Fibroblast of skin of left quadriceps (primary cell): ENCODE results near the gene SCAMP2.
"Not testable (repeated sequence)": the region's sequence is repeated elsewhere in the genome, so short reads cannot be mapped to it uniquely, and the experiment has no call there.

Experiments used
- DNase-seq, 2 experiments: peaks; one replicate each; pipeline ENCODE4 v3.0.0-alpha.2; 2013; ENCODE audit warnings: low read depth in 2 of 2

SCAMP2 gene

GRCh38 chr15:74873036-74873755 is at the start of gene SCAMP2:
TSS of gene SCAMP2 (minus strand) at chr15:74873365. CDS start at chr15:74873255, 110 bp downstream.
- DNase-seq, result peak; percentile 86 to 89

DNA sequence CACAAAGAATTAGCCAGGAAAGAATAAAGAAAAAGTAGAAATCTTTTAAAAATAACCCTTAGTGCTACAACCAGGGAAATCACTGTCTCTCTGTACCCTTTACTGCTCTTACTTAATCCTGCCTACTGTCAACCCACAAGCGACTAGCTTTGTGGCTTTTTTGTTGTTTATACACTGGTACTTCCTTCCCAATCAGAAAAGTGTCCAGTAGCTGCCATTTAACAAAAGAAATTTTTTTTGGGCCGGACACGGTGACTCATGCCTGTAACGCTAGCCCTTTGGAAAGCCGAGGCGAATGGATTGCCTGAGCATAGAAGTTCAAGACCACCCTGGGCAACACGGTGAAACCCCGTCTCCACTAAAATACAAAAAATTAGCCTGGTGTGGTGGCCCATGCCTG is 47.3 kb upstream of the SCAMP2 start:
- no peak for DNase-seq

GRCh38 chr15:74917676-74918075 is 44.5 kb upstream of the SCAMP2 start:
- no peak for DNase-seq

DNA sequence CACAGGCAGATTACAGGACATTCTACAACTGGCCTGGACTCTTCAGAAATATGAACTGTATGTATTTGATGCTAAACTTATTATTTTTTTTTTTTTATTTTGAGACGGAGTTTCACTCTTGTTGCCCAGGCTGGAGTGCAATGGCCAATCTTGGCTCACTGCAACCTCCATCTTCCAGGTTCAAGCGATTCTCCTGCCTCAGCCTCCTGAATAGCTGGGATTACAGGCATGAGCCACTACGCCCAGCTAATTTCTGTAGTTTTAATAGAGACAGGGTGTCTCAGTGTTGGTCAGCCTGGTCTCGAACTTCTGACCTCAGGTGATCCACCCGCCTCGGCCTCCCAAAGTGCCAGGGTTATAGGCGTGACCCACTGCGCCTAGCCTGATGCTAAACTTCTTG is 40.6 kb upstream of the SCAMP2 start:
- not testable (repeated sequence) for DNase-seq

DNA sequence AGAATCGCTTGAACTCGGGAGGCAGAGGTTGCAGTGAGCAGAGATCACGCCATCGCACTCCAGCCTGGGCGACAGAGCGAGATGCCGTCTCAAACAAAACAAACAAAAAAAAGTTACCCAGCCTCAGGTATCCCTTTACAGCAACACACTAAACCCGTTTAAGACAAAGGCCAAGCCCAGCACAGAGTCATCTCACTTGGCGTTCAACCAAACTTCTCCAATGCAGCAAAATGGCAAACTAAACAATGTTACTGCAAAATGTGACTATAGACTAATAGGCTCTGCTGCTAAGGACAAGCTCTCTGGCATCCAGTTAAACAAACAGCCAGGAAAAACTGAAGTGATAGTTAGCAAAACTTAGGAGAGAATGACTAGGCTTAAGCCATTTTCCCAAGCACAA is 39.9 kb upstream of the SCAMP2 start:
- DNase-seq, result no peak

DNA sequence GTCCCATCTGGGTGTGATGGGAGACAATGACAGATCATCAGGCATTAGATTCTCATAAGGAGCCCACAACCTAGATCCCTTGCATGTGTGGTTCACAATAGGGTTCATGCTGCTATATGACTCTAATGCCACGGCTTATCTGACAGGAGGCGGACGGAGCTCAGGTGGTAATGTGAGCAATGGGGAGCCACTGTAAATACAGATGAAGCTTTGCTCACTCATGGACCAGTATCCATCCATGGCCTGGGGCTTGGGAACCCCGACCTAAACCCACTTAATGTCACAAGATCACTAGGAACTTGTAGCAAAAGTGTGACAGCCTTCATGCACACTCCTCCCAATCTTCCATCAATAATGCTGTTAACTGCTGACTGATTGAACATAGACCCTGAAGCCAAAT is 35.5 kb upstream of the SCAMP2 start:
- DNase-seq, result no peak

DNA sequence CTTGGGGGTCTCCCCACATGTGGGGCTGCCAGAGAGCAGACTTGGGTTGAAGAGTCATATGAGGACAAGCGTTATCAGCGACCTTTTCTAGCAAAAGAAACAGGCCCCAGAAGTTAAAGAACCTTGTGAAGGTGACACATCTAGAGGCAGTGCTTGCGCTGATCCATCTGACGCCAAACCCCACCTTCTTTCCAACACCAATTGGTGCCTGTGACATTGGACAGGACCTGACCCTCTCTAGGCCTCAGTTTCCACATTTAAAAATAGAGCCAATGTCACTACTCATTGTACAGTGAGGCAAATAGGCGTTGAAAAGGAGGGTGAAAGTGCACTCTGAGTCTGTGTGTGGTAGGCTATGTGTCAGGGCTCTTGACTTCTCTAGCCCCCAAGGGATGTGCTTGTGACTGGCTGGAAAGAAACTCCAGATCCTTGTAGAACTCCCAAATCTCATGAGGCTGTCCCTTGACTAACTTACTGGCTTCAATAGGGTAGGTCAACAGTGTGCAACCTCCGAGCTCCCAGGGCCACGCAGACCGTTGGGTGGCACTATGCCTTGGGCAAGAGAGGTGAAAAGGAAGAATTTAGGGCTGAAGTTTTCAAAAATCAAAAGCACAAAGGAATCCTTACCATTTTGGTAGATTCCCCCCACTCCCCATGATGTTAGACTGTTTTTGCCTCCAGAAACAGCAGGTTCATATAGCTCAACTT is 34.2 kb upstream of the SCAMP2 start:
- DNase-seq, result no peak

DNA sequence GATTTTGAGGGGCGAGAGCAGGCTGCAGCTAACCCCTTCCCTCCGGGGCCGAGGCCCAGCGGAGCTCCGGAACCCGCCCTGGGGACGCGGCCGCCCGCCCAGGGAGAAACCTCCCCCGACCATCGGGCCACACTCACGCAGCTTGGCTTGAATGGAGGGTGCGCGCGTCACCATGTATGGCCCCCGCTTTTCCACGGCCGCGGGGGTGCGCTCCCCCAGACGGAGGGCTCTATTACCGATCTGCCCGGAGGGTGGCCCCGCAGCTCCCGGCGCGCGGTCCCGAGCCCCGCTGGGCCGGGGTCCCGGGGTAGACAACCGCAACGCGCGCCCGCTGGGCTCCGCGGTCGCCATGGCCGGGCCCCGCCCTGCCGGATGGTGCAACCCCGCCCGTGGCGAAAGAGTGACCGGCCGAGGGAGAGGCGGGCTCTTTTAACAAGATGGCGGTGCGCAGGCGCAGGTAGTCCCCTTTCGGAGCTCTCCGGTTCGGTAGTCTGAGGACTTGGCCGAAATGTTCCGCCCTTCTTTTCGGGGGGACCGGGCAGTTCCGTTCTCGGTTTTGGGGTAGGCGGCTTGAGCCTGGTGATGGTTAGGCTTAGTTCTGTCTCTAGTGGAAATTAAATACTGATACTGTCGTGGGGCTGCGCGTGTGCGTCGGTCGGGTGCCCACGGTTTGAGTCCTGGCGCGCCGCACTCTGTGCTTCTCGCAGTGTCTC is 33.4 kb upstream of the SCAMP2 start, which contains the start of gene FAM219B:
FAM219B (minus strand) TSS at position 402 of the 713 bp plus-strand sequence; CDS start at position 351, 51 bp downstream.
- DNase-seq, result peak; percentile 60 to 64

GRCh38 chr15:74906067-74906449 is 32.9 kb upstream of the SCAMP2 start:
- DNase-seq, result no peak

DNA sequence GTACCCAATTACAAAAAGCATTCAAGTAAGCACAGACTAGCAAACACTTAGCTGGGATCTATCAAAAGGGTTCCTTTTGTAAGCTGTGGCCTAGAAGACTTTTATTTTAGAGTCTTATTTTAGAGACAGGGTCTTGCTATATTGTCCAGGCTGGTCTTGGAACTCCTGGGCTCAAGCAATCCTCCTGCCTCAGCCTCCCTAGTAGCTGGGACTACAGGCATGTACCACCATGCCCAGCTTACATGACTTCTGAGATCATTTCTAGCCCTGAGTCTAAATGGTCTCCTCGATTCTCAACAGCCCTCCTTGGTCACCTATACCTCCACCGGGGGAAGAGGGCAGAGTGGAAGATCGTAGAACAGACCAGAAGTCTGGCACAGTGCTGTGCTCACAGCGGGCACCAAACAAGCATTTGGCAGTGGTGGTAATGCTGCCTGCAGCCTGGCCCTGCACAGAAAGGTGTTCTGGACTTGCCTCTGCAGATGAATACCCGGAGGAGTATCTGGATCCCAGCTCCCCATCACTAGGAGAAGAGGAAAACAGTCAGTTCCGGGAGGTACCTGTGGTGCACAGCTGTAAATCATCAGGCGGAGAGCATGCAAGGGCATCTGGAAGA is 31.1 kb upstream of the SCAMP2 start:
- DNase-seq, result no peak

DNA sequence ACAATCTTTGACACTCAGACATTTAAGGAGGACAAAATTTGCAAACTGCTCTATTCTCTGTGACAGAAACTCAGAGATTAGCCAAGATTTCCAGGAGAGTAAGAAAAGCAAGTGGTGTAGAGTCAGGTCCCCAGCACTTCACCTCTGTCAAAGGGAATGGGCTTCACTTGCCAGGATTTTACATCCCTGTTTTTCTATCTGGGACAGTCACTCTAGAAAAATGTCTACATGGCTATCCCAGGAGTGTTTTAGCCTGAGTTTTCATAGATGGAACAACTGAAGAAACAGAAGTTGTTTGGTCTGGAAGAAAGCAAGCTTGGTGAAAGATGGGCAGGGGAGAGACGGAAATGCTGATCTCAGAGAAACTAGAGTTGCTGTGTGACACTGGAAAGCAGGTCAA is 30.5 kb upstream of the SCAMP2 start:
- DNase-seq, result no peak

GRCh38 chr15:74902295-74903075 is 29.3 kb upstream of the SCAMP2 start:
- DNase-seq, result no peak

DNA sequence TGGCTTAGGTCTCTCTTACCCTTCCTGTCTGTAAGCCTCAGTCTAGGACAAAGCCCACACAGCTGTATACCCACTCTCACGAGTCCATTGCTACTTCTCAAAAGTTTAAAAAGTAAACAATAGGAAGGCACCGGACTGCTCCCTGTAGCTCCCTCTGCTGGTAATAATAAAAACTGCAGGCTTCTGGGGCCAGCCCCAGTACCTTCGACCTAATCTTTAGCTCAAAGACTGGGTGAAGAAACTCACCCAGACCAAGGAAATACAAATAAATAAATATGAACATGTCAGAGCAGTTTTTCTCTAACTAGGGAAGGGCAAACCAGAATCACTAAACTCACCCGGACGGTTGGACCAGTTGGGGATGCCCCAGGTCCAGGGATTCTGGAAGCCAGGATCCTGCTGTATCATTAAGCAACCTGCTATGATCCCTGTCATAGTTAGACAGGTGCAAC is 28.5 kb upstream of the SCAMP2 start:
- DNase-seq, result peak in 1 of 2 experiments; percentile 23

DNA sequence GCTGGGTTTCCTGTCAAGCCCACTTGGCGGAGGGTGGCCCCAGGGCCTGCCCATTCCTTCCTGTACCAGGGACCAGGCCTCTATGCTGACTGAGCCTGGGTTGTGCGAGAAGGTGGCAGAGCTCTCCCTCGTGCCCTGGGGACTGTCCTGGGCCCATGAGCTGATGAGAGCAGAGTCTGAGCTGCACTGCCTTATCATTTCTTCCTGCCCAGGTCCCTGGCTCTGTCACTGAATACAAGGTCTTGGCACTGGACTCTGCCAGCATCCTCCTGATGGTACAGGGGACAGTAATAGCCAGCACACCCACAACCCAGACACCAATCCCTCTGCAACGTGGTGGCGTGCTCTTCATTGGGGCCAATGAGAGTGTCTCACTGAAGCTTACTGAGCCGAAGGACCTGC is 24.1 kb upstream of the SCAMP2 start:
- no peak for DNase-seq

DNA sequence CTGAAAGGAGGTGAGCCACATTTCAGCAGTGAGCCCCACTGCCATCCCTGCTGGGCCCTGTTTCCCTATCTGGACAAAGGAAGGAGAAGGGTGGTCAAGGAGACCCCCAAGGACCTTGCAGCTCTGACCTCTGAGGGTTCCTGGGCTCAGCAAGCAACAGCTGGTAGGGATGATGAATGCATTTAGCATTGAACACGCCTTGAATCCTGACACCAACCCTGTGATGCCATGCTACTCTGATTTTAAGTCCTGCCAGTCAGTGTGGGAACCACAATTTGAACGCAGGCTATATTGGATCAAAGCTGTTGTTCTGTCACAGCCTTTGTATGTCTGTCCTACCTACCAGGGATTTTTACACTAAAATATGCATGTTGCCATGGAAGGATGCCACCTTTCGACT is 23.2 kb upstream of the SCAMP2 start:
- DNase-seq, result no peak

GRCh38 chr15:74895830-74896229 is 22.7 kb upstream of the SCAMP2 start:
- no peak for DNase-seq

GRCh38 chr15:74894383-74894782 is 21.2 kb upstream of the SCAMP2 start:
- DNase-seq, result not testable (repeated sequence)

DNA sequence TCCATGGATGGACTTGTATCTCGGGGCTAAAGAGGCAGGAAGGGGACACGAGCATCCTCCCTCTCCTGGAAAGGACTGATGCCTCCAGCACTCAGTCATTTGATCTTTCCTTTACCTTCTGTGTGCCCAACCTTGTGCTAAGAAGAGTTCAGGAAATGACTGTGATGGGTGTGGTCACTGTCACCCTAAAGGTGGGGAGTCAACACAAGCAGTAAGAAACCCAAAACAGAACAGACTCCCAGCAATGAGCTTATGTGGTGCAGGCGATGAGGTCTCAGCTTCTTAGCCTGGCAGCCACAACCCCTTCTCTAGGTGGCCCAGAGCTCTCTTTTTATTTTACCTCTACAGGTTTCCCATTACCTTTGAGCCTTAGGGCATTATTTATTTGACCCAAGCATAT is 20.5 kb upstream of the SCAMP2 start:
- DNase-seq, result no peak

DNA sequence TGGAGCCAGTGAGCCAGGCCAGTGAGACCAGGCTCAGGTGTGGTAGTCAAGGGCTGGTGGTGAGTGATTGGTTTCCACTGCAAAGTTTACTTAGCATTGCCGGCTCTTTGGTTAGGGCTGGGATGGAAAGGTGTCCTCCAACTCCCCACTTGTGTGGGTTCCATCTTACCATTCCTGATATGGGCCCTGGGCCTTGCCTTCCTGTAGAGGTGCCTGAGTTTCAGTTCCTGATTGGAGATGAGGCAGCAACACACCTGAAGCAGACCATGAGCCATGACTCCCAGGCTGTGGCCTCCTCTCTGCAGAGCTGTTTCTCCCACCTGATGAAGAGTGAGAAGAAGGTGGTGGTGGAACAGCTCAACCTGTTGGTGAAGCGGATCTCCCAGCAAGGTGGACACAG is 19.8 kb upstream of the SCAMP2 start:
- DNase-seq, result no peak

DNA sequence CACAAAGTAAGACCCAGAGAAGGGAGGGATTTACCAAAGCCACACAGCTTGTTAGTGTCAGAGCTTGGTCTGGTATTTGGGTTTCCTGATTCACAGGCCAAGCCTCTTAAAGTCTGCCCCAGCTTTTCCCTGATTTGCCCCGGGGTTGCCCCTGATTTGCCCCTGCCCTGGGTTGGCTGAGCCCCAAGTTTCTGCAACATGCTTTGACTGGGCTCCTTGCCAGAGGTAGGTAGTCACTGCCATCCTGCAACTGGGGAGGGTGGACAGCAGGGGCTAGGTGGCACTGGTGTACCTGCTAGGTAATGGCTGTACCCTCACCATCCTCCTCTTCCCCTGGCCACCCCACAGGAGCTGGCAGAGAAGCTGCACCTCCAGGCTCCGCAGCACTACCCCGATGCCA is 19.1 kb upstream of the SCAMP2 start:
- DNase-seq, result no peak

- DNase-seq, result no peak
Measured at GRCh38 chr15:74891469-74891868, 18.3 kb upstream of the SCAMP2 start.

DNA sequence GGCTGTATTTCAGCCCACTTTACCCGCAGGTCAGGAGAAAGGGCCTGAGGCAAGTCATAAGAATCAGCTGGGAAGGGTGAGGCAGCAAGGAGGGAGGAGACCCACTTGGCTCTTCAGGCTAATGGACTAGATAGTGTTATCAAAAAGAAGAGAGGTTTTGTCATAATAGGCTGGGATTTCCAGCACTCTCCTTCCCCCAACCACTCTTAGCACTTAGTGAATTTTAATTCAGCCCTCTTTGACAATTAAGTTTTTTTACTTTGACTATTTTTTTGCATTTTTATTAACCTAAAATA is 17.4 kb upstream of the SCAMP2 start:
- DNase-seq, result no peak
